A549 (cell line): Measurements from ENCODE around the gene GRXCR2.

Experiments used
- BHLHE40 ChIP-seq: IDR thresholded peaks from 2 replicates; pipeline ENCODE4 v1.6.1; 2012; ENCODE audit warnings: low read depth, low read length, inconsistent platforms
- CEBPB ChIP-seq, 2 experiments: fragments of >200 bp in 1 of 2; sonication (Bioruptor Twin) in 1 of 2; formaldehyde crosslinking in 1 of 2; IDR thresholded peaks; 2 replicates each; pipeline ENCODE4 v1.6.1; 2012 to 2016
- EP300 ChIP-seq, 2 experiments: fragments of >200 bp; sonication (Bioruptor Twin); formaldehyde crosslinking; IDR thresholded peaks; 2 replicates in 1 of 2; 3 replicates in 1 of 2; pipeline ENCODE4 v1.6.1; 2016 to 2017
- RFX5 ChIP-seq: fragments of 450-650 bp; IDR thresholded peaks from 2 replicates; pipeline ENCODE4 v1.7.1; 2014; ENCODE audit warnings: antibody characterized with exemption, mild to moderate bottlenecking, moderate library complexity
- ZC3H11A ChIP-seq: fragments of 450-650 bp; IDR thresholded peaks from 2 replicates; pipeline ENCODE4 v1.6.1; 2014; ENCODE audit warnings: antibody characterized with exemption, mild to moderate bottlenecking
- TF ChIP-seq, protein P1 (sequence below): fragments of >200 bp; sonication (Bioruptor Twin); formaldehyde crosslinking; IDR thresholded peaks from 3 replicates; pipeline ENCODE4 v1.5.1; 2016

DNA sequence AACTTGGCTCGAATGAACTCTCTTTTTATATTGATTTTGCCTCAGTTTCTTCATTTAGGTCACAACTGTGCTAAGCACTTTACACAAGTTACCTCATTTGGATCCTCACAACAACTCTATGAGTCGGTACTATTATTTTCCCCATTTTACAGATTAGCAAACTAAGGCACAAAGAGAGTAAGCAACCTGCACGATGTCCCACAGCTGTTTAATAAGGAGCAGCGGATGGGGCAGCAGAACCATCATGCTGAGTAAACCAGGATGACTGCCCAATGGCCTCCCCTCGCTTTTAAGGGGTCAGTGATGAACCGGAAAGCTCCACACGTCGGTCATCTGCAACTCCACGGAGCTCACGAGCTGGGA lies 38.3 kb downstream of the GRXCR2 start:
- TF ChIP-seq, protein P1, sequence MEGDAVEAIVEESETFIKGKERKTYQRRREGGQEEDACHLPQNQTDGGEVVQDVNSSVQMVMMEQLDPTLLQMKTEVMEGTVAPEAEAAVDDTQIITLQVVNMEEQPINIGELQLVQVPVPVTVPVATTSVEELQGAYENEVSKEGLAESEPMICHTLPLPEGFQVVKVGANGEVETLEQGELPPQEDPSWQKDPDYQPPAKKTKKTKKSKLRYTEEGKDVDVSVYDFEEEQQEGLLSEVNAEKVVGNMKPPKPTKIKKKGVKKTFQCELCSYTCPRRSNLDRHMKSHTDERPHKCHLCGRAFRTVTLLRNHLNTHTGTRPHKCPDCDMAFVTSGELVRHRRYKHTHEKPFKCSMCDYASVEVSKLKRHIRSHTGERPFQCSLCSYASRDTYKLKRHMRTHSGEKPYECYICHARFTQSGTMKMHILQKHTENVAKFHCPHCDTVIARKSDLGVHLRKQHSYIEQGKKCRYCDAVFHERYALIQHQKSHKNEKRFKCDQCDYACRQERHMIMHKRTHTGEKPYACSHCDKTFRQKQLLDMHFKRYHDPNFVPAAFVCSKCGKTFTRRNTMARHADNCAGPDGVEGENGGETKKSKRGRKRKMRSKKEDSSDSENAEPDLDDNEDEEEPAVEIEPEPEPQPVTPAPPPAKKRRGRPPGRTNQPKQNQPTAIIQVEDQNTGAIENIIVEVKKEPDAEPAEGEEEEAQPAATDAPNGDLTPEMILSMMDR, result no peak
- TF ChIP-seq RFX5 (no peak), EP300 (IDR thresholded peaks at IDR 0.05) (no peak), BHLHE40 (no peak), CEBPB (IDR thresholded peaks at IDR 0.05) (no peak), ZC3H11A (no peak)
